NCI-H1048 (cell line): ENCODE measurements around the gene CHGA.

Source experiments
- DNase-seq: peaks from one replicate; lab custom pipeline; 2025; lab: John Stamatoyannopoulos, UW

The CHGA gene

GRCh38 chr14:92905667-92906066 is 17.3 kb upstream of the CHGA start:
- DNase-seq: no peak

GRCh38 chr14:92906420-92906819 is 16.5 kb upstream of the CHGA start:
- DNase-seq: no peak

- DNase-seq: no peak
Observed at GRCh38 chr14:92906823-92907222, 16.1 kb upstream of the CHGA start.

GRCh38 chr14:92907316-92907911 is 15.5 kb upstream of the CHGA start:
- no peak for DNase-seq

GRCh38 chr14:92914087-92914656 is 8.8 kb upstream of the CHGA start:
- no peak for DNase-seq

- DNase-seq: no peak
Observed at GRCh38 chr14:92916201-92916600, 6.7 kb upstream of the CHGA start.

- DNase-seq: no peak
Observed at GRCh38 chr14:92917041-92917940, 5.7 kb upstream of the CHGA start.

GRCh38 chr14:92917956-92918355 is 5.0 kb upstream of the CHGA start:
- DNase-seq: no peak

GRCh38 chr14:92920001-92920400 is 2.9 kb upstream of the CHGA start:
- no peak for DNase-seq

GRCh38 chr14:92922155-92922735 is 705 bp upstream of the CHGA start:
- DNase-seq: no peak

- no peak for DNase-seq
Observed at GRCh38 chr14:92923744-92924103, 774 bp downstream of the CHGA start.

GRCh38 chr14:92924247-92924646 is 1.3 kb downstream of the CHGA start:
- no peak for DNase-seq

GRCh38 chr14:92925446-92925845 is 2.5 kb downstream of the CHGA start:
- DNase-seq: no peak

GRCh38 chr14:92926180-92926845 is 3.4 kb downstream of the CHGA start:
- no peak for DNase-seq

- no peak for DNase-seq
Observed at GRCh38 chr14:92926931-92927330, 4.0 kb downstream of the CHGA start.

GRCh38 chr14:92927349-92928257 is 4.7 kb downstream of the CHGA start:
- DNase-seq: no peak

GRCh38 chr14:92928258-92928629 is 5.3 kb downstream of the CHGA start:
- DNase-seq: no peak

GRCh38 chr14:92928961-92929688 is 6.2 kb downstream of the CHGA start:
- DNase-seq: no peak

GRCh38 chr14:92929689-92930608 is 7.0 kb downstream of the CHGA start:
- DNase-seq: no peak
